H7 (cell line): ENCODE data around the gene IPO4. TPM values are rescaled to one million over a fixed set of nuclear protein-coding genes. Genes with fewer than 3 reads are reported as not detected.
A peak's percentile ranks its signal among the peaks of the same experiment; 100 is the strongest.
"Not testable (repeated sequence)": the region's sequence is repeated elsewhere in the genome, so short reads cannot be mapped to it uniquely, and the experiment has no call there.

Experiments used
- DNase-seq: peaks from one replicate; pipeline ENCODE4 v3.0.0; 2012
- H3K27me3 ChIP-seq: 2 replicates; pipeline ENCODE4 v1.6.0; 2011; ENCODE audit warnings: mild to moderate bottlenecking, low read length; ENCODE audit not compliant: control insufficient read depth, insufficient read depth
- H3K36me3 ChIP-seq: replicated peaks from 2 replicates; pipeline ENCODE4 v1.5.1; 2011; ENCODE audit warnings: low read length; ENCODE audit not compliant: control insufficient read depth, insufficient read depth
- H3K4me3 ChIP-seq: 2 replicates; pipeline ENCODE4 v1.5.1; 2011; ENCODE audit warnings: low read depth, mild to moderate bottlenecking, control low read depth, low read length, moderate library complexity; ENCODE audit not compliant: insufficient read depth
- total RNA-seq: library from RNA; depleted of rRNA; stranded (reverse); fragments of >200 nt; shearing (Covaris generic); gene quantifications from 2 replicates; pipeline ENCODE4 v1.2.3, GENCODE V29; 2014

IPO4 gene
- total RNA-seq, 1 experiment from 2014 or later = 149 TPM

DNA sequence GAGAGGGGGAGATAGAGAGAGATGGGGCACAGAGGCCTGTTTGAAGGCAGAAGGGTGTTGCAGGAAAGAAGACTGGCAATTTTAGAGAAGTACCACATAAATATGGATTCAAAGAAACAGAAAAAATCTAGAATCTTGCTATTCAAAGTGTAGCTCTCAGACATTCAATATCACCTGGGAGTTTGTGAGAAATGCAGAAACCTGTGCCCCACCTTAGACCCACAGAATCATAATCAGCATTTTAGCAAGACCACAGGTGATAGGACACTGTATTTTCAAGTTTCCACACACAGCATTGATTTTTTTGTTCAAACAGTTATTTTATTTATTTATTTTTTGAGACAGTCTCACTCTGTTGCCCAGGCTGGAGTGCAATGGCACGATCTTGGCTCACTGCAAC is 40.3 kb upstream of the IPO4 start:
- Histone ChIP-seq H3K27me3 (no peaks in the 10 kb centered on the region), H3K36me3 (no peaks in the 10 kb centered on the region), H3K4me3 (no peak overlapping the region)
- no peak for DNase-seq

DNA sequence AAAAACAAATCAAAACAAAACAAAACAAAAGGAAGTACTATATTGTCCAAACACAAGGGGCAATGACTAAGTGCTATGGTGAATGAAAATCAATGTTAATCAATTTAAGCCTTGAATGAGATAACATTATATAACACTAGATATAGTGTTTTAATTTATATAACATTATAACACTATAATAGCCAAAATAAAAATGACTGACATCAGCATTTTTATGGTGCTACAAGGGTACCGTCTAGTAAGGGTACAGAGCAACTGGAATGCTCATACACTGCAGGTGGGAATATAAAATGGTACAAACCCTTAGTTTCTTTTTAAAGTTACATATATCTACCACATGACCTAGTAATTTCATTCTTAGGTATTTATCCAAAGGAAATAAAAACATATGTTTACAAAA is 37.9 kb upstream of the IPO4 start:
- Histone ChIP-seq H3K4me3 (no peak overlapping the region), H3K36me3 (no peaks in the 10 kb centered on the region), H3K27me3 (no peaks in the 10 kb centered on the region)
- DNase-seq = no peak

DNA sequence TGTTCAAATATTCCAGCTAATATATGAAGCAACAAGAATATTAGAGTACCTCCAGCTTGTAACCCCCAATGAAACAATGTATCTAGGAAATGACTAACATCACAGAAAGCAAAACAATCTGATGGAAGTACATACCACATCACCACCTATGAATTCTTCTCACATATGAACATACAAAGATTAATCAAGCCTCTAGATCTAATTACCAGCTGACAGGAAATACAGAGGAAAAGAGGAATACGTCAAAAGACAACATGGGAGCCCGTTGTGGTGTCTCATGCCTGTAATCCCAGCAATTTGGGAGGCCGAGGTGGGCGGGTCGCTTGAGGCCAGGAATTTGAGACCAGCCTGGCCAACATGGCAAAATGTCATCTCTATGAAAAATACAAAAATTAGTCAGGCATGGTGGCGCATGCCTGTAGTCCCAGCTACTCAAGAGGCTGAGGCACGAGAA is 36.0 kb upstream of the IPO4 start:
- H3K27me3 ChIP-seq = no peaks in the 10 kb centered on the region
- no peak overlapping the region for H3K4me3 ChIP-seq
- no peaks in the 10 kb centered on the region for H3K36me3 ChIP-seq
- DNase-seq = no peak

DNA sequence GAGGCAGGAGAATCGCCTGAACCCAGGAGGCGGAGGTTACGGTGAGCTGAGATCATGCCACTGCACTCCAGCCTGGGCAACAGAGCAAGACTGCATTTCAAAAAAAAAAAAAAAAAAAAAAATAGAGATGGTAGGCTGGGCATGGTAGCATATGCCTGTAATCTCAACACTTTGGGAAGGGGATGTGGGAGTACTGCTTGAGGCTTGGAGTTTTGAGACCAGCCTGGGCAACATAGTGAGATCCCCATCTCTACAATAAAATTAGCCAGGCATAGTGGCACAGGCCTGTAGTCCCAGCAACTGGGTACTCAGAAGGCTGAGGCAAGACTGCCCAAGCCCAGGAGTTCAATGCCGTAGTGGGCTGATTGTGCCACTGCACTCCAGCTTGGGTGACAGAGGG is 34.4 kb upstream of the IPO4 start:
- H3K27me3 ChIP-seq, H3K4me3 ChIP-seq, H3K36me3 ChIP-seq, DNase-seq: not testable (repeated sequence)

DNA sequence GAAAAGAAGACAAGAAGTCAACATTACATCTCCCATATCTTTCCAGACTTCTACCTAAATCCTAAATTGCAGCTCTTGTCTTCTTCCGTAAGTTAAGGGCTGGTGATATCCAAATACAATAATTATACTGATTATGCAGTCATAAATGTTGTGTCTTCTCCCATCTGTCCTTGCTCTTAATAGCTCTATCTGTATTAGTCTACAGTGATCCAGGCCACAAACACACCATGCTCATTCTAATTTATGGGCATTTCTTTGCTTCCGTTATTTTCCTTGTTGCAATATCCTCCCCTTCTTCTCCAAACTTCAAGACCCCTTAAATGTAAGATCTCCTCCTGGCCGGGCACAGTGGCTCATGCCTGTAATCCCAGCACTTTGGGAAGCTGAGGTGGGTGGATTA is 30.9 kb upstream of the IPO4 start:
- DNase-seq = no peak
- Histone ChIP-seq H3K27me3 (no peaks in the 10 kb centered on the region), H3K4me3 (no peak overlapping the region), H3K36me3 (peaks cover 3% of the 10 kb centered on the region)

DNA sequence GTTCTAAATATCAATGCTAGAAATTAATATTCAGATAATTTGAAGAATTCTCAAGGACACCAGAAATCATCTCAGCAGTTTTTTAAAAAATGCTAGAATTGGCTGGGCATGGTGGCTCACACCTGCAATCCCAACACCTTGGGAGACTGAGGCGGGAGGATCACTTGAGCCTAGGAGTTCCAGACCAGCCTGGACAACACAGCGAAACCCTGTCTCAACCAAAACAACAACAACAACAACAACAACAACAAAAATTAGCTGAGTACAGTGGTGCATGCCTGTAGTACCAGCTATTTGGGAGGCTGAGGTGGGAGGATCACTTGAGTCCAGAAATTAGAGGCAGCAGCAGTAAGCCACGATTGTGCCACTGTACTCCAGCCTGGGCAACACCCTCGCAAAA is 30.5 kb upstream of the IPO4 start:
- no peaks in the 10 kb centered on the region for H3K27me3 ChIP-seq
- H3K36me3 ChIP-seq = peaks cover 3% of the 10 kb centered on the region
- no peak for DNase-seq
- H3K4me3 ChIP-seq = no peak overlapping the region

DNA sequence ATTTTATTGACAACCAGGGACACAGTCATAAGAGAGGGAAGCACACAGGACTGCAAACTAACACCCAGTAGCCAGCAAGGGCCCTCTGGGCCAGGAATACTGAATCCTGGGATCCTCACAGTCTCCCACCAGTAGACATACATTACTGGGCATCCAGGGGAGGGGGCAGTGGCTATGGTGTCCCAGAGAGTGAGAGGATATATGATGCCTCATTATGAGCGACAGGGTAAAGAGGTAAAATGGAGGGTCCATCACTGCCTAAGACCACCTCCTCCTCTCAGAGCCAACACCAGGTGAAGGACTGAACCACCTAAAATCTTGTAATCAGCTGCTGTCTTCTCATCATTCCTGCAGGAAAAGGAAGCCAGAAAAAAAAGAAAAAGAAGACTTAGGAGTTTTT is 28.3 kb upstream of the IPO4 start:
- not testable (repeated sequence) for H3K27me3 ChIP-seq, H3K36me3 ChIP-seq, DNase-seq, H3K4me3 ChIP-seq

DNA sequence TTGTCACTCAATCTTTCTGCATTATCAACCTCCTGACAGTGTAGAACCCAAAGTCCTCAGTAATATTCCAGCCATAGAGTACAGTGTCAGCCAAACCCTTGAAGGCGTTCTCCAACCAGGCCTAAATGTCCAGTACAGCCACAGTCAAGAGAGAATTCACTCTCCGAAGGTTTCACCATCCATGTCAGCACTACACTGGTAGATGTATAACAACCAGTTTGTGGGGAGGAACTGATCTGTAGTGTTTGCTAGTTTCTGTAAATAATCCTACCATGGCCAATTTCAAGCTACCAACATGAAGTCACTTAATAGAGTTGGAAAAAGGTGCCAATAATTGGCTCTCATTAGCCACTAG is 27.7 kb upstream of the IPO4 start:
- Histone ChIP-seq H3K36me3 (peaks cover 3% of the 10 kb centered on the region), H3K27me3 (no peaks in the 10 kb centered on the region), H3K4me3 (no peak overlapping the region)
- DNase-seq = no peak

DNA sequence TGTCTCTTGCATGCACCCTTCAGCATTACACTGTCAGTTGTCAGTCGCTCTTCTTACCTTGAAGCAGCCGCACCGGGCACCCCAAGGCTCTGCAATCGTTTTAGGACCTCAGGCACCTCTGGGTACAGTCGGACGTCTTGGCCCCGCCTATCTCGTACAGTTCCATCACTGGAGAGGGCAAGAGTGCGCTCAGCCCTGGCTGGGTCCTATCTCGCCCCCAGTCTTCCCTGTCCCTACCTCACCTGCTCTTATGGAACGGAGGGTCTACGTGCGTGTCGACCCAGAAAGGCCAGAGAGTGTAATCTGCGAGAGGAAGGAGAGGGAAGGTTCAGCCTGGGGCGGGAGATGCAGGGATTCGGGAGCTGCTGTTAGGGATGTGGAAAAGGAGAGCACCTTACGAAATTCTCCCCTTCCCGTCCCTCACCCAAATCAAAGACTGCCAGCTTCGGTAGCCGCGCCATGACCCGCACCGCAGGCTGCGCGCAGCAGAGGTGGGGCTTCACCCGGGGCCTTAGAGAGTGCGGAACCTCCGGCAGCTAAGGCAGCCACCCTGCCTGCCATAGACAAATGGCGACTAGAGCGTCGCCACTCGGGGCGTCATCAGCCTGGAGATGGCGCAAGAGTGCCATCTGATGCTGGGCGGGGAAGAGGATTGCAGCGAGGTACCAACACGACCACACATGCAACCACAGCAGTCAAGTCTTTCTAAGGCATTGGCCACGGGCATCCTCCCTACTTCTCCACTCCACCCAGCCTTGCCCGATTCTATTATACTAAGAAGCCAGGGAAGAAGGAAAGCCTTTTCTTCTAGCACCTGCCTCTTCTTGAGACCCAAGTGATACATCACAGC is 27.1 kb upstream of the IPO4 start, which contains the start of gene MDP1:
TSS of gene MDP1 (minus strand) at position 572 of the 850 bp plus-strand sequence. CDS start at position 461, 111 bp downstream.
- H3K4me3 ChIP-seq = peak within 1 kb of the TSS; percentile 74
- DNase-seq = peak; percentile 93
- H3K36me3 ChIP-seq = peaks cover 3% of the 10 kb centered on the region
- H3K27me3 ChIP-seq = no peaks in the 10 kb centered on the region

DNA sequence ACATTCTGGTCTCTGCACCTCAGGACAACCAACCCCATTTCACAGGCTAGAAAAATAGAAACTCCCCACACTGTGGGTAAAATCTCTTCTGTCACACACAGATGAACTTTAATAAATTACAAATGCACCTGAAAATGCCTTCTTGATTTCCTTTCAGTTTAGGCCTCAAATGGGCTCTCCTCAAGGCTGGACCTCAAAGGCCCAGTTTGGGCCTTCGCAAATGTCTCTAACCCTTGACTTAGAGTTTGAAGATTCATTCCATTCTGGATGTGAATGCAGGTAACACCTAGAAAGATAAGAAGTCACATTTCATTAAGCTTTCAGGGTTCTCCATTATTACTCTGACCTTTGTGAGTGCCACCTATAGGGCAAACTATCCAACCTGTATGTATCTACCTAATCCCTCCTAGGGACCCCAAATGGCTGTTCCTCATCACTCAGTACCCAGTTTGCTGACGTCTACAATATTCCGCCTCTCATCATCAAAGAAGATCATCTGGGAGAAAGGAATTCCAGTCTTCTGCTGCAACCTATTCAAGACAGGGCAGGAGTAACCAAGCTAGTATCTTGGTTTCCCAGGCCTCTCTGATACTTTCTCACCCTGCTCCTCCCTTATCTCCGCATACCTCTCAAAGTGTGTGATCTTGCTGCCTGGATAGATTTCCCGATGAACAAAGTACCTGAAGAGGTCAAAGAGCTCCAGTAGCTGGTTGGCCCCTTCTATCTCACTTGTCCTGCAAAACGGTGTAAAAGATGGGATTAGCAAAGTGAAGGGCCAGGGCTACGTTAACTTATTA is 25.4 kb upstream of the IPO4 start:
- no peak for DNase-seq
- H3K36me3 ChIP-seq = peaks cover 15% of the 10 kb centered on the region
- no peaks in the 10 kb centered on the region for H3K27me3 ChIP-seq
- peak overlapping the region; percentile 37 for H3K4me3 ChIP-seq

DNA sequence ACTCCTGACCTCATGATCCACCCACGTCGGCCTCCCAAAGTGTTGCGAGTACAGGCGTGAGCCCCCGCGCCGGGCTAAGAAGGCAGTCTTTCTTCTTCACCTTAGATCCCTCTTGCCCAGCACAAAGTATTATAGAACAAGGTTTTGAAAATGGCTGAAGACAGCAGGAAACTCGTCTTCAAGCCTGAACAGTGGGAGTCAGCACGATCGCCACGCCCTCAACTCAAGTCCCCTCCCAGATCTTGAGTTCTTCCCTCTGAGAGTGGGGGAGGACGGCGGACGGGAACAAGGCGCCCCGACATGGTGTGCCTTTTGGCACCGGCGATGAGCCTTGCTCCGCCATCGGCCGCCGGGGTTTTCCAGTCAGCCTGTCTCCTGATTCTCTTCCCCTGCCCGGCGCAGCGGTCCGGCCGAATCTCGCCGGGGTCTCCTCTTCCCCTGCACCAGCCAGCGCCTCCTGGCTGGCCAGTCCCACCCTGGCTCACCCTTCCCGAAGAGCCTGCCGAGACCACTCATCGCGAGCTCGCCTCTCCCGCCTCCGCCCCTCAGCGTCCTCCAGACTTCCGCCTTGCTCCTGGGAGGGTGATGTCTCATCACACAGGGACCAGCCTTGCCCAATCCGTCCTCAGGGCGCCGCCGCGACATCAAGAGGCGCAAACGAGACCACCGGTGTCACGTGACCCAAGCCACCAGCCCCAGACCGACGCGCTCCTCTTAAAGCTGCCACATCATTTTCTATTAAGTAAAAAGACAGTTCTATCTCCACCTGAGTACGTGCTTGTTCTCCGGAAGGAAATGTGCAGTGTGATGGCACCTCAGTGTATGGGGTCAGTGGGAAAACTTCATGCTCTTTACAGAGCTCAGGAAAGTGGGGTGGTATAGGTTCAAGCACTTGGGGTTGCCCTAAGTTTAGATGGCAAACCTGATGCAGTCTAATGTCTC is 24.6 kb upstream of the IPO4 start, which contains the start of gene CHMP4A:
TSS of gene CHMP4A (minus strand) at position 565 of the 942 bp plus-strand sequence. CDS start at position 516, 49 bp downstream.
- peak; percentile 98 for DNase-seq
- Histone ChIP-seq H3K4me3 (peak within 1 kb of the TSS; percentile 90), H3K36me3 (peaks cover 17% of the 10 kb centered on the region), H3K27me3 (no peaks in the 10 kb centered on the region)

DNA sequence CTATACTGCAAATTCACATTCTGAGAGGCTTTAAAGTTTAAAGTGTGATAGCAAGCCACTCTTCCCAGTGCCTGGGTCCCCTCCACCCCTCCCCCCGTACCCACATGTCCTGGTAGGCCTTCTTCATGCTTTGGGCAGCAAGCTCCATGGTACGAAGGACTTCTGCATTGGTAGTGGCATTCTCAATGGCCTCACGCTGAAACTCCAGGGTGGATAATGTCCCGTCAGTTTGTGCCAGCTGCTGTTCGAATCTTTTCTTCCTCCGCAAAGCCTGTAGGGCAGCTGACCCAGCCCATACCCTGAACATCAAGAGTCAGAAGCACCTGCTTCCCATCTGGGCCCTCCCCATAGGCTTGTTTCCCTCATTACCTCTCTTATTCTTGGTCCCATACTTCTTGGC is 22.7 kb upstream of the IPO4 start:
- Histone ChIP-seq H3K27me3 (no peaks in the 10 kb centered on the region), H3K36me3 (peaks cover 23% of the 10 kb centered on the region), H3K4me3 (no peak overlapping the region)
- no peak for DNase-seq

DNA sequence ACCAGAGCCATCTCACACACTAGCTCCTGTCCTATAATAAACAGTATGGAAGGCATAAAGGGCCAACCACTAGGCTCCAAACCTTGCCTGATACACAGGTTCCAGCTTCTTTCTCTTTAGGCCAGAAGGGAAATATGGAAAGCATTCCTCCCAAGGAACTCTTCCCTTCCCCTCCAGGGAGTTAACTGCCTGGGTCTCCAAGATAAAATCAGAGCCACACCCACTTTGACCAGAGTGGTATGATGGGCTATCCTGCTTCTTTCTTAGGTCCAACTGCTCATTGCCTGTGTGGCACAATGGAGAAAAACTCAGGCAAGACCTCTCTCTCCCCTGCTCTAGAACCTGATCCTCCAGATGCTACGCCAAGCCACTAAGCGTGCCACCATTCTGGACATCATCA is 19.0 kb upstream of the IPO4 start:
- no peak for DNase-seq
- no peak overlapping the region for H3K4me3 ChIP-seq
- peaks cover 23% of the 10 kb centered on the region for H3K36me3 ChIP-seq

DNA sequence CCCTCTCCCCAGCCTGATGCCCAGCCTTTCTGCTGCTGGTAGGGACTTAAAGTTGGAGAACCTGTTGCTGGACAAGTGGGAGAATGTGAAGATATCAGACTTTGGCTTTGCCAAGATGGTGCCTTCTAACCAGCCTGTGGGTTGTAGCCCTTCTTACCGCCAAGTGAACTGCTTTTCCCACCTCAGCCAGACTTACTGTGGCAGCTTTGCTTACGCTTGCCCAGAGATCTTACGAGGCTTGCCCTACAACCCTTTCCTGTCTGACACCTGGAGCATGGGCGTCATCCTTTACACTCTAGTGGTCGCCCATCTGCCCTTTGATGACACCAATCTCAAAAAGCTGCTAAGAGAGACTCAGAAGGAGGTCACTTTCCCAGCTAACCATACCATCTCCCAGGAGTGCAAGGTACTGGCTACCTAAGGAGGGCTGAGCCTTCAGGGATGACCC is 18.5 kb upstream of the IPO4 start:
- no peak overlapping the region for H3K4me3 ChIP-seq
- peaks cover 23% of the 10 kb centered on the region for H3K36me3 ChIP-seq
- H3K27me3 ChIP-seq = no peaks in the 10 kb centered on the region
- DNase-seq = no peak

More for the DNA sequence above, 19.0 kb upstream of the IPO4 start:
- no peaks in the 10 kb centered on the region for H3K27me3 ChIP-seq
